ENCODE measurements around the gene CIITA.

DNA sequence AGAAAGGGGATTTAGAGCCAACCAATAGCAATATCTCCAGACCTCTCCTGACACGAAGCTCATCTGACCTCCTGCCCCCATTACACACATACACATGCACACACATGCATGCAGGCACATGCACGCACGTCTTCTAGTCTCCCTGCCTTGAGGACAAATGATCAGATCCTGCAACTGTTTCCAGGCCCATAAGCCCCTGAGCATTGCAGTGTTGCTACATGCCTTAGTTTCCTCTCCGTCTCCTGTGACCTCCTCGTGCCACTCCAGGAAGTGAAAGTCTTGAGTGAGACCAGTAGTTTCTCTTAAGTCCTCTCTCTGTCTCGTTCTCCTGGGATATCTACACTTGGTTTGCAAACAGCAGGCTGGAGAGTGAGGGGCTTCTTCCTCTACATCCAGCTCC is 8.2 kb downstream of the CIITA start:
- no peak for TF ChIP-seq SOX15 (CRISPR knock-in tag; IDR thresholded peaks at IDR 0.05)
- TF ChIP-seq, protein P1, sequence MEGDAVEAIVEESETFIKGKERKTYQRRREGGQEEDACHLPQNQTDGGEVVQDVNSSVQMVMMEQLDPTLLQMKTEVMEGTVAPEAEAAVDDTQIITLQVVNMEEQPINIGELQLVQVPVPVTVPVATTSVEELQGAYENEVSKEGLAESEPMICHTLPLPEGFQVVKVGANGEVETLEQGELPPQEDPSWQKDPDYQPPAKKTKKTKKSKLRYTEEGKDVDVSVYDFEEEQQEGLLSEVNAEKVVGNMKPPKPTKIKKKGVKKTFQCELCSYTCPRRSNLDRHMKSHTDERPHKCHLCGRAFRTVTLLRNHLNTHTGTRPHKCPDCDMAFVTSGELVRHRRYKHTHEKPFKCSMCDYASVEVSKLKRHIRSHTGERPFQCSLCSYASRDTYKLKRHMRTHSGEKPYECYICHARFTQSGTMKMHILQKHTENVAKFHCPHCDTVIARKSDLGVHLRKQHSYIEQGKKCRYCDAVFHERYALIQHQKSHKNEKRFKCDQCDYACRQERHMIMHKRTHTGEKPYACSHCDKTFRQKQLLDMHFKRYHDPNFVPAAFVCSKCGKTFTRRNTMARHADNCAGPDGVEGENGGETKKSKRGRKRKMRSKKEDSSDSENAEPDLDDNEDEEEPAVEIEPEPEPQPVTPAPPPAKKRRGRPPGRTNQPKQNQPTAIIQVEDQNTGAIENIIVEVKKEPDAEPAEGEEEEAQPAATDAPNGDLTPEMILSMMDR (IDR thresholded peaks at IDR 0.05): no peak
- no peak for TF ChIP-seq RELA (CRISPR knock-in tag; IDR thresholded peaks at IDR 0.05; ENCODE audit: borderline replicate concordance)
- no peak for TF ChIP-seq CREB1 (CRISPR knock-in tag; IDR thresholded peaks at IDR 0.05)
